ENCODE measurements around the gene PCDHA8.
"Not testable (repeated sequence)": the region's sequence is repeated elsewhere in the genome, so short reads cannot be mapped to it uniquely, and the experiment has no call there.

Gene PCDHA8

GRCh38 chr5:140827704-140828361 is 13.2 kb upstream of the PCDHA8 start, which contains the start of gene PCDHA6:
PCDHA6 (plus strand) TSS chr5:140827960; CDS start chr5:140828092, 132 bp downstream.
- TF ChIP-seq CTCF (IDR thresholded peaks at IDR 0.05; ENCODE audit: low read length) (no peak), EZH2 (IDR thresholded peaks at IDR 0.05; ENCODE audit: borderline replicate concordance, low read length) (no peak)
- Histone ChIP-seq H3K27me3 (ENCODE audit: insufficient read depth, low read length) (no peaks in the 10 kb centered on the region), H4K20me1 (ENCODE audit: insufficient read depth, low read length) (no peaks in the 10 kb centered on the region), H3K4me2 (ENCODE audit: low read length) (no peak within 1 kb of the TSS), H3F3A (ENCODE audit: insufficient read depth, low read length) (no peaks in the 10 kb centered on the region), H3K27ac (ENCODE audit: low read depth, low read length, poor library complexity, severe bottlenecking) (no peak within 1 kb of the TSS), H3K9me3 (ENCODE audit: low read length) (no peaks in the 10 kb centered on the region), H3K9ac (ENCODE audit: low read length) (no peak within 1 kb of the TSS), H3K4me3 (ENCODE audit: low read depth, low read length, poor library complexity, severe bottlenecking) (no peak within 1 kb of the TSS), H3K9me2 (ENCODE audit: low read depth, low read length) (no peaks in the 10 kb centered on the region), H2AFZ (ENCODE audit: low read length) (no peak within 1 kb of the TSS), H3K4me1 (ENCODE audit: insufficient read depth, low read length, severe bottlenecking) (no peaks in the 10 kb centered on the region), H3K79me2 (ENCODE audit: insufficient read depth, low read length) (no peaks in the 10 kb centered on the region), H3K36me3 (ENCODE audit: insufficient read depth, low read length) (no peaks in the 10 kb centered on the region)

- Histone ChIP-seq H2AFZ (ENCODE audit: low read length) (no peak overlapping the region), H3K9ac (ENCODE audit: low read length) (no peak overlapping the region), H3K9me3 (ENCODE audit: low read length) (no peaks in the 10 kb centered on the region), H3F3A (ENCODE audit: insufficient read depth, low read length) (no peaks in the 10 kb centered on the region), H3K27me3 (ENCODE audit: insufficient read depth, low read length) (no peaks in the 10 kb centered on the region), H4K20me1 (ENCODE audit: insufficient read depth, low read length) (no peaks in the 10 kb centered on the region), H3K4me3 (ENCODE audit: low read depth, low read length, poor library complexity, severe bottlenecking) (no peak overlapping the region), H3K79me2 (ENCODE audit: insufficient read depth, low read length) (no peaks in the 10 kb centered on the region), H3K4me1 (ENCODE audit: insufficient read depth, low read length, severe bottlenecking) (no peaks in the 10 kb centered on the region), H3K36me3 (ENCODE audit: insufficient read depth, low read length) (no peaks in the 10 kb centered on the region), H3K9me2 (ENCODE audit: low read depth, low read length) (no peaks in the 10 kb centered on the region), H3K4me2 (ENCODE audit: low read length) (no peak overlapping the region), H3K27ac (ENCODE audit: low read depth, low read length, poor library complexity, severe bottlenecking) (no peak overlapping the region)
- no peak for TF ChIP-seq EZH2 (IDR thresholded peaks at IDR 0.05; ENCODE audit: borderline replicate concordance, low read length)
- TF ChIP-seq CTCF (IDR thresholded peaks at IDR 0.05; ENCODE audit: low read length), result no peak
These were observed 12.6 kb upstream of the PCDHA8 start for GRCh38 chr5:140828362-140828737.

- H3K9me3 ChIP-seq (ENCODE audit: low read length); H3K9me2 ChIP-seq (ENCODE audit: low read depth, low read length); H4K20me1 ChIP-seq (ENCODE audit: insufficient read depth, low read length); H3K27me3 ChIP-seq (ENCODE audit: insufficient read depth, low read length); H3K4me1 ChIP-seq (ENCODE audit: insufficient read depth, low read length, severe bottlenecking); H3K27ac ChIP-seq (ENCODE audit: low read depth, low read length, poor library complexity, severe bottlenecking); H3K4me2 ChIP-seq (ENCODE audit: low read length); H2AFZ ChIP-seq (ENCODE audit: low read length); H3K9ac ChIP-seq (ENCODE audit: low read length); H3K4me3 ChIP-seq (ENCODE audit: low read depth, low read length, poor library complexity, severe bottlenecking); H3K36me3 ChIP-seq (ENCODE audit: insufficient read depth, low read length); H3K79me2 ChIP-seq (ENCODE audit: insufficient read depth, low read length); H3F3A ChIP-seq (ENCODE audit: insufficient read depth, low read length): not testable (repeated sequence)
These were observed 11.2 kb upstream of the PCDHA8 start for GRCh38 chr5:140829511-140830501.
